HG03565 (cell line): ENCODE measurements around the gene SOWAHC.

Experiments
- ATAC-seq: cut with Tn5 transposase; IDR thresholded peaks from one replicate; pipeline ENCODE4 v1.9.1; 2021; ENCODE audit warnings: mild to moderate bottlenecking, moderate library complexity; ENCODE audit not compliant: unreplicated experiment

SOWAHC gene

DNA sequence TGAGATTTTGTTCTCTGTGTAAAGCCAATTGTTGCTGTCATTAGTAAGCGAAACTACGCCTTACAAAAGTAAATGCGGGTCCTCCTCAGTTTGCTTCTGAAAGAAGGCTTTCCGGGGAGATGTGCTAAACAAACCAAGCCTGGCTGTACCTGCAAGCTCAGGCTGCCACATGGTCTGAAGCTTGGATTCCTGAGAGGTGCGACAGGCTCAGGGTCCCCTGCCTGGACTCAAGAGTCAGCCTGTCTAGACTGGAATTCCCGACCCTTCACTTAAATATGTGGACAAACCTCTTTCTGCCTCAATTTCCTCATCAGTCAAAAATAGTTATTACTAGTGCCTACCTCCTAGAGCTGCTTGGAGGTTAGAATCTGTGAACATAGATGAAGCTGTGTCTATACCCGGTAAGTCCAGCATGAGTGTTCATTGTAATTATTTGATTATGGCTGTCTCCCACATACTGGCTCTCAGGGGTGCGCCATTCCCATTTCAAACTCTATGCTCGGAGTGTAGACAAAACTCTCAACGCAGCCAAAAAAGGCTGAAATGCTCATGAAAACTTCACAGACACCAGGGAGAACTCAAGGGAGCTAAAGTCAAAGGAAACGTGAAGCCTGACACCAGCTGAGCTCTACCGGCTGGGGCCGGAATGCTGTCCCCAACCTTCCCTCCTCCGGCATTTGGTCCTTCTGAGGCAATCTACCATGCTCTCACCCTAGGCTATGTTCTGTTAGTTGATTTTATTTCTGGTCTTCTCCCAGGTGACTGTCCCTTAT is 31.4 kb downstream of the SOWAHC start:
- ATAC-seq, result no peak

- ATAC-seq, result no peak
Observed at GRCh38 chr2:109646961-109647360, 32.8 kb downstream of the SOWAHC start.

DNA sequence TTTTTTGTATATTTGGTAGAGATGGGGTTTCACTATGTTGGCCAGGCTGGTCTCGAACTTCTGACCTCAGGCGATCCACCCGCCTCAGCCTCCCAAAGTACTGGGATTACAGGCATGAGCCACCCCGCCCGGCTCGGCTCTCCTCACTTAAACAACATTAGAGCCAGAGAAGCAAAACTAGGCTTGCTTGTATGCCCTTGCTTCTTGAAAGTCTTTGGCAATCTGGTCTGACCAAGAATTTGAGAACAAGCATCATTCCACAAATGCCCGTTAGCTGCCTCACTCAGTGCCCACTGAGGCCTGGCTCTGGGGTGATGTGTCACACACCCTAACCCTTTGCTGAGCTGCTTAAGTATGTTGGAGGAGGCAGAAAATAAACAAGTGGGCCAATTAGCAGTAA is 33.5 kb downstream of the SOWAHC start:
- no peak for ATAC-seq

- ATAC-seq, result no peak
Observed at GRCh38 chr2:109648041-109648527, 33.9 kb downstream of the SOWAHC start.

GRCh38 chr2:109649736-109650695 is 35.9 kb downstream of the SOWAHC start:
- no peak for ATAC-seq

DNA sequence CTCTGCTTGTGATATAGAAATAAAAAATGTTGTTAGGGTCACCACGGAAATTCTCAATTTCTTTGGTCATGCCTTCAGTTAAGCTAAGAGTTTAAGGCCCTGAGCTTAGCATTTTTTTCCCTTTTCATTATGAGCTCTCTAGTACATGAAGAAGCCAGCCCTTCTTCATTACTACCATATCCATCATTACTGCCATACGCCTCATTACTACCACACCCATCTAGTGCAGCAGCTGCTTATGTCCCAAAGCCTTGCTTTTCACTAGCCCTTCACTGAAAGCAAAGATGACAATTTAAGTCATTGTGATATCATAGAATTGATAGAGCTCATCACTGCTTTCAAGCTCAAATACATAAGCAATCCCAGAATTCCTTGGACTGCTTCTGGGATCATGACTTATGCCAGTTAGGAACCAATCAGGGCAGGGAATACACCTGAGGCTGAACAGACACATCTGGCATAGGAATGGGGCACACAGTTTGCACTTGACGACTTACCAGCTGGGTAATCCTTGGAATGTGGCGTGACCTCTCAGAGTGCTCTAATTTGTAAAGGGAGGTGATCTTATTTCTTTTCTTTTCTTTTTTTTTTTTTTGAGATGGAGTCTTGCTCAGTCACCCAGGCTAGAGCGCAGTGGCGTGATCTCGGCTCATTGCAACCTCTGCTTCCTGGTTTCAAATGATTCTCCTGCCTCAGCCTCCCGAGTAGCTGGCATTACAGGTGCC is 40.3 kb downstream of the SOWAHC start:
- ATAC-seq, result no peak

GRCh38 chr2:109655287-109655686 is 41.1 kb downstream of the SOWAHC start:
- ATAC-seq, result no peak

GRCh38 chr2:109659396-109660045 is 45.4 kb downstream of the SOWAHC start:
- ATAC-seq, result no peak

- ATAC-seq, result no peak
Observed at GRCh38 chr2:109660046-109660860, 46.1 kb downstream of the SOWAHC start.

- ATAC-seq, result no peak
Observed at GRCh38 chr2:109662889-109663288, 48.7 kb downstream of the SOWAHC start.

GRCh38 chr2:109663721-109664120 is 49.6 kb downstream of the SOWAHC start:
- ATAC-seq, result no peak

DNA sequence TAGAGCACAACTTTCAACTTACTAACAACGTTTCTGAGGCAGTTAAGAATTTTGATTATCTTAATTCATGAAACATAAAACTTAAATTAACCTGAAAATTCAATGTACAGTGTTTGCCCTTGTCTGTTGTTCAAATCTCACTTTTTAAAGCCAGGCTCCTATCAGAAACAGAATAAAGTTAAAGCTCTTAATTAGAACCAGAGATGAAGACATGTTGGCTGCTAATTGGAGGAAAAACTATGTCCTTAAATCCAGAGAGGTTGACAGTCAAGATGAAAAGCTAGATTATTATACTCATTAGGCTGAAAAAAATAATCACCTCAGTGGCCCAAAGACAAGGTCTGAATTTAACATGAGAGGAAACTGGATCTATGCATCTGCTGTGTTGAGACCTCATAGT is 52.3 kb downstream of the SOWAHC start:
- ATAC-seq, result no peak
